Activated naive CD8-positive, alpha-beta T cell treated with anti-CD3 and anti-CD28 coated beads, Interleukin-2, amount 10 ng/mL, durations not matched to agents 7 days and 5 days (primary cell): Measurements from ENCODE around the gene STIMATE. TPM values are rescaled to one million over a fixed set of nuclear protein-coding genes. Genes with fewer than 3 reads are reported as not detected.
A peak's percentile ranks its signal among the peaks of the same experiment; 100 is the strongest.

Experiments
- ATAC-seq: fragments of 150-1000 bp; cut with Tn5 transposase; one replicate; pipeline ENCODE4 v1.10.0; 2021; ENCODE audit warnings: low read depth, moderate library complexity
- POLR2A ChIA-PET: fragments of 350-600 bp; sonication (Branson Sonifier 250); formaldehyde crosslinking; loops from one replicate; lab custom pipeline; 2021; ENCODE audit warnings: antibody characterized with exemption; lab: Charles Lee
- DNase-seq: peaks from one replicate; pipeline ENCODE4 v3.0.0; 2021
- H3K27ac Mint-ChIP-seq: one replicate; pipeline ENCODE4 v1.8.0; 2022; ENCODE audit warnings: mild to moderate bottlenecking, mixed read lengths
- H3K27me3 Mint-ChIP-seq: one replicate; pipeline ENCODE4 v1.8.0; 2022; ENCODE audit warnings: mild to moderate bottlenecking, moderate library complexity, mixed read lengths
- H3K36me3 Mint-ChIP-seq: one replicate; pipeline ENCODE4 v1.8.0; 2021; ENCODE audit warnings: mild to moderate bottlenecking, mixed read lengths
- H3K4me1 Mint-ChIP-seq: one replicate; pipeline ENCODE4 v1.8.0; 2021; ENCODE audit warnings: mixed read lengths
- H3K4me3 Mint-ChIP-seq: one replicate; pipeline ENCODE4 v1.8.0; 2022; ENCODE audit warnings: mild to moderate bottlenecking, moderate library complexity, mixed read lengths
- H3K9me3 Mint-ChIP-seq: one replicate; pipeline ENCODE4 v1.8.0; 2021; ENCODE audit warnings: mixed read lengths
- total RNA-seq, 2 experiments: library from RNA; stranded (reverse); gene quantifications; one replicate each; pipeline ENCODE4 v1.2.3, GENCODE V29; 2021

The STIMATE gene
- total RNA-seq, 2 experiments from 2014 or later: 38.5 to 39.1 TPM

- H3K9me3 Mint-ChIP-seq: no peaks in the 10 kb centered on the region
- peaks cover 9% of the 10 kb centered on the region for H3K4me1 Mint-ChIP-seq
- H3K4me3 Mint-ChIP-seq: no peak within 1 kb of the TSS
- ATAC-seq (no peak), DNase-seq (no peak)
- H3K27ac Mint-ChIP-seq: peak within 1 kb of the TSS; percentile 10
- H3K36me3 Mint-ChIP-seq: no peaks in the 10 kb centered on the region
- POLR2A ChIA-PET: no interaction called here
- no peaks in the 10 kb centered on the region for H3K27me3 Mint-ChIP-seq
These were observed 66.7 kb downstream of the STIMATE start, which contains the start of gene ITIH4 for GRCh38 chr3:52830535-52831258. Gene ITIH4 (minus strand): TSS chr3:52830672. CDS start chr3:52830642, 30 bp downstream.

- no peak overlapping the region for H3K27ac Mint-ChIP-seq
These were observed 67.4 kb downstream of the STIMATE start for GRCh38 chr3:52829906-52830463.

DNA sequence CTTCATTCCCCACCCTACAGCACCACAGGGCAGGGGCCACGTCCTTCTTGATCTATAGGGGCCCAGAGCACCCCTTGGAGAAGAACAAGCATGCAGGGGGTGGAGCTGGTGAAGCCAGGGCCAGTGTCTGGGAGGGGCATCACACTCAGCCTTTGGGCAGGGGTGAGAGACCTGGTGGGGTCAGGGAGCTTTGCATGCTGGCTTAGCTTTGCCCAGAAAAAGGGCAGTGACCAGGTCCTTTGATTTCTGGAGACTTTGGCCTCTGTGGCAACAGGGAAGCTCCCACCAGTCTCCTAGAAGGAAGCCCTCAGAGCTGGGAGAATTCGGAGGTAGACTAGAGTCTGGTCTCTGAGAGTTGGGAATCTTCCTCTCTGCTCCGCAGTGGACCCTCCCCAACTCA, 67.9 kb downstream of the STIMATE start:
- no peaks in the 10 kb centered on the region for H3K9me3 Mint-ChIP-seq
- POLR2A ChIA-PET: no interaction called here
- peaks cover 9% of the 10 kb centered on the region for H3K4me1 Mint-ChIP-seq
- no peaks in the 10 kb centered on the region for H3K27me3 Mint-ChIP-seq
- no peak for DNase-seq
- ATAC-seq: no peak
- no peak overlapping the region for H3K27ac Mint-ChIP-seq
- no peak overlapping the region for H3K4me3 Mint-ChIP-seq
- H3K36me3 Mint-ChIP-seq: no peaks in the 10 kb centered on the region

More at GRCh38 chr3:52829906-52830463, 67.4 kb downstream of the STIMATE start:
- no peaks in the 10 kb centered on the region for H3K9me3 Mint-ChIP-seq
- DNase-seq: no peak
- POLR2A ChIA-PET: no interaction called here
- peaks cover 9% of the 10 kb centered on the region for H3K4me1 Mint-ChIP-seq
- no peak overlapping the region for H3K4me3 Mint-ChIP-seq
- H3K27me3 Mint-ChIP-seq: no peaks in the 10 kb centered on the region
- H3K36me3 Mint-ChIP-seq: no peaks in the 10 kb centered on the region
- no peak for ATAC-seq

- Mint-ChIP-seq H3K9me3 (no peaks in the 10 kb centered on the region), H3K36me3 (no peaks in the 10 kb centered on the region), H3K27ac (no peak overlapping the region), H3K4me3 (no peak overlapping the region), H3K27me3 (no peaks in the 10 kb centered on the region), H3K4me1 (peaks cover 9% of the 10 kb centered on the region)
- POLR2A ChIA-PET: no interaction called here
- ATAC-seq (no peak), DNase-seq (no peak)
These were observed 69.4 kb downstream of the STIMATE start for GRCh38 chr3:52827866-52828376.

DNA sequence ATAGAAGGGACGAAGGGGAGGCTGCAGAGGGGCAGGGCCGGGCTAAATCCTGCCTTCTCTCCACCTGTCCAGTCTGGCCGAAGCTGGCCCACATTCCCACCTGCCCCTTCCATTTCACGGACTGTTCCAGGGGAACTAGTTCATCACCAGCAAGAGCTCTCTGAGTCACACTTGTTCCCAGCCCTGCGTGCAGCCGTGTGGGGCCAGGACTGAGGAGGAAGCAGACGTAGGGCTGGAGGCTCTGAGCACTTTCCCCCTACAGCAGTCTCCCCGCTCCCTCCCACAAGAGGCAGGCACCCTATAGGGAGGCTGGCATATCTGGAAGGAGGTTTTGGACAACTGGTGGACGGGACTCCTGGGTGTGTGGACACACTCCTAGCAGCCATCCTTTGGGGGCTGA, 69.9 kb downstream of the STIMATE start:
- Mint-ChIP-seq H3K36me3 (no peaks in the 10 kb centered on the region), H3K9me3 (no peaks in the 10 kb centered on the region), H3K4me3 (no peak overlapping the region), H3K27me3 (no peaks in the 10 kb centered on the region), H3K4me1 (peaks cover 9% of the 10 kb centered on the region), H3K27ac (no peak overlapping the region)
- ATAC-seq (no peak), DNase-seq (no peak)
- POLR2A ChIA-PET: no interaction called here

DNA sequence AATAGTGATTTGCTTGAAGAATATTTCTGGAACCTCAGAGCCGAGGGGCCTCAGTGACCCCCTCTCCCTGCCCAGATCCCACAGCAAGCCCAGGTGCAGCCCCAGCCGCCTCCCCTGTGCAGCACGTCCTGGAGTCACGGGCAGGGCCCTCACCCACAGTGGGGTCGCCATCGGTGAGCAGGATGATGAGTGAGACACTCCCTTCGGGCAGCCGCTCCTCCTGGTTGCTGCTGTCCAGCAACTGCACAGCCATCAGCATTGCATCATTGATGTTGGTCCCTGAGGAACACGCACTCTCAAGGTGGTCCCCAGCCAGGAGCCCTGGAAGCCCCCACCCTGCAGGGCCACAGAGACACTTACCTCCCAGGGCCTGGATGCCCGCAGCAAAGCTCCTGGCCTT, 73.3 kb downstream of the STIMATE start:
- H3K36me3 Mint-ChIP-seq: no peaks in the 10 kb centered on the region
- H3K4me1 Mint-ChIP-seq: no peaks in the 10 kb centered on the region
- H3K9me3 Mint-ChIP-seq: no peaks in the 10 kb centered on the region
- POLR2A ChIA-PET: no interaction called here
- DNase-seq: no peak
- no peak overlapping the region for H3K4me3 Mint-ChIP-seq
- H3K27ac Mint-ChIP-seq: no peak overlapping the region
- ATAC-seq: no peak
- H3K27me3 Mint-ChIP-seq: no peaks in the 10 kb centered on the region

DNA sequence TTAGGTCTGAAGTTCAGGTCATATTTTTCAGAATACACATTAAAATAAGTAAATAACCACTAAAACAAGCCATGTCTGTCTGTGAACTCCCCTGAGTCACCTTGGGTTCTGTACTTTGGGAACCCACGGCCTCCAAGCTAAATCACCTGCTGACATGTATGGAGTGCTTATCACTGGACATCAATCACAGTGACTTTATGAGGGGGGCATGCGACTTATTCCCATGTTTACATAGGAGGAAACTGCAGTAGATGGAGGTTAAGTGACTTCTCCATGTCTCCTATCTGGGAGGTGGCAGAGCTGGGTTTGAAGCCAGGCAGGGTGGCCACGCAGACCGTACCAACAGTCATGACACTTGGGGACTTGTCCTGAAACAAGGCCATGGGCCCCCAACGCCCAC, 75.0 kb downstream of the STIMATE start:
- Mint-ChIP-seq H3K27me3 (no peaks in the 10 kb centered on the region), H3K4me1 (peaks cover 2% of the 10 kb centered on the region), H3K36me3 (no peaks in the 10 kb centered on the region), H3K9me3 (no peaks in the 10 kb centered on the region), H3K27ac (no peak overlapping the region), H3K4me3 (no peak overlapping the region)
- ATAC-seq (no peak), DNase-seq (no peak)
- POLR2A ChIA-PET: interaction anchor here (0.6 kb wide), 1 partner anchor 206 kb away, joined by 8 read pairs; no protein-coding TSS in a partner anchor

GRCh38 chr3:52820736-52821135, 76.6 kb downstream of the STIMATE start:
- H3K36me3 Mint-ChIP-seq: no peaks in the 10 kb centered on the region
- H3K4me1 Mint-ChIP-seq: peaks cover 2% of the 10 kb centered on the region
- H3K27ac Mint-ChIP-seq: no peak overlapping the region
- no peaks in the 10 kb centered on the region for H3K9me3 Mint-ChIP-seq
- H3K27me3 Mint-ChIP-seq: no peaks in the 10 kb centered on the region
- no peak overlapping the region for H3K4me3 Mint-ChIP-seq
- DNase-seq: no peak
- ATAC-seq: peak; percentile 58
- POLR2A ChIA-PET: no interaction called here

DNA sequence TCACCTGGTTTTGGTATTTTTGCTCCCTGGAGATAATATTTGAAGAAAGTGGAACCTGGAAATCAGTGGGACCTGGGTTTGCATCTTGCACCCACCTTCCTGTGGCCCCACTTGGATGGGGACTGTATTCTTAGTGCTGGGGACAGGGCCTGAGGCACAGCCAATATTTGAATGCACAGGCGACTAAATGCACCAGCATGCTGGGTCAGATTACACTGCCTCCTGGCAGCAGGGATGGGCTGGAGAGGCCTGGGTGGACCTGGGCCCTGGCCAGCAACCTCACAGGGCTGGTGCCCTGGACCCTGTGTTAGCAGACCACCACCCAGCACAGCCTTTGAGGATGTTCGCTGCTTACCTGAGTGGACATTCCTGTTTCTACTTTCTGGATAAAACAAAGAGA, 77.4 kb downstream of the STIMATE start:
- DNase-seq (no peak), ATAC-seq (no peak)
- Mint-ChIP-seq H3K27ac (no peak overlapping the region), H3K27me3 (no peaks in the 10 kb centered on the region), H3K4me1 (peaks cover 2% of the 10 kb centered on the region), H3K9me3 (no peaks in the 10 kb centered on the region), H3K4me3 (no peak overlapping the region), H3K36me3 (no peaks in the 10 kb centered on the region)
- POLR2A ChIA-PET: interaction anchor here (1.6 kb wide), 1 partner anchor 17 kb away, joined by 3 read pairs; no protein-coding TSS in a partner anchor

GRCh38 chr3:52817860-52818259, 79.5 kb downstream of the STIMATE start:
- Mint-ChIP-seq H3K9me3 (no peaks in the 10 kb centered on the region), H3K4me3 (no peak overlapping the region), H3K27me3 (no peaks in the 10 kb centered on the region), H3K36me3 (no peaks in the 10 kb centered on the region), H3K4me1 (peaks cover 2% of the 10 kb centered on the region), H3K27ac (no peak overlapping the region)
- DNase-seq (no peak), ATAC-seq (no peak)
- POLR2A ChIA-PET: no interaction called here

- no peak overlapping the region for H3K4me3 Mint-ChIP-seq
- POLR2A ChIA-PET: no interaction called here
- no peaks in the 10 kb centered on the region for H3K9me3 Mint-ChIP-seq
- no peak for DNase-seq
- H3K27ac Mint-ChIP-seq: no peak overlapping the region
- H3K4me1 Mint-ChIP-seq: peaks cover 2% of the 10 kb centered on the region
- no peak for ATAC-seq
- H3K27me3 Mint-ChIP-seq: no peaks in the 10 kb centered on the region
- no peaks in the 10 kb centered on the region for H3K36me3 Mint-ChIP-seq
These were observed 80.1 kb downstream of the STIMATE start for GRCh38 chr3:52817221-52817620.

DNA sequence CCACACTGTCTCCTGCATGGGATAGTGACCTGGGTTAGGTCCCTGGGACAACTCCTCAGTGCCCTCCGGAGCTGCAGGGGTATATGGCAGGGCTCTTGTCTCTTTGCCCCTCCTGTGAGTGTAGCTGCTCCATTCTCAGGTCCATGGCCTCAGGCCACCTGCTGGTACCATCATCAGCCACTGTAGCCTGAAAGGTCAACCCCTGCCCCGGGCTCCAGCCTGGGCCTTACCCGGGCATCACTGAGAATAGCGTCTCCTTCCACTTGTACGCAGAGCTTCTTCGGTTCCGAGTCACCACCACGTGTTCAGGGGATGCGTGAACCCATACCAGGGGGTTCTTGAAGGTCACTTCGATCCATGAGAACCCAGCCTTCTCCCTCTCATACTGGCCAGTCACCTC, 80.7 kb downstream of the STIMATE start:
- no peaks in the 10 kb centered on the region for H3K9me3 Mint-ChIP-seq
- no peak overlapping the region for H3K4me3 Mint-ChIP-seq
- DNase-seq: no peak
- no peaks in the 10 kb centered on the region for H3K36me3 Mint-ChIP-seq
- POLR2A ChIA-PET: no interaction called here
- H3K4me1 Mint-ChIP-seq: peaks cover 2% of the 10 kb centered on the region
- H3K27ac Mint-ChIP-seq: no peak overlapping the region
- H3K27me3 Mint-ChIP-seq: no peaks in the 10 kb centered on the region
- ATAC-seq: no peak

- Mint-ChIP-seq H3K4me1 (peaks cover 2% of the 10 kb centered on the region), H3K36me3 (no peaks in the 10 kb centered on the region), H3K27me3 (no peaks in the 10 kb centered on the region), H3K27ac (no peak overlapping the region), H3K4me3 (no peak overlapping the region), H3K9me3 (no peaks in the 10 kb centered on the region)
- DNase-seq: no peak
- POLR2A ChIA-PET: no interaction called here
- no peak for ATAC-seq
These were observed 81.1 kb downstream of the STIMATE start for GRCh38 chr3:52816199-52816598.

DNA sequence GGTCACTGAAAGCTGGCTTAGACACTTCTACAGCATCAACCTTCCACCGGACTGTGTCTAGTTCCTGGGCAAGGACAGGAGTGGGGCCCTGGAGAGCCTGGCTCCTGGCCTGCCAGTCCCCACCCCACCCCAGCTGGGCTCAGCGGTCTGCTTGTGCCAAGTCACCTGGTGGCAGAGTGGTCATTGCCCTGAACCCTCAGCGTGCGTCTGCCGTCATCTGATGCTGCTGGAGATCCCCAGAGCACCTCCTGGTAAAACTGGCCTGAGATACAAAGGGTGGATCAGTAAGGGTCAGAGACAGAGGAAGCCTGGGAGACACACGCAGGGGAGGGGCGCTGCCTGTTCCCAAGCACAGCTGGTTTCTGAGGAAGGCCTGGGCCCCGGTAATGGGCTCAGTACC, 83.5 kb downstream of the STIMATE start:
- Mint-ChIP-seq H3K27ac (no peak overlapping the region), H3K36me3 (no peaks in the 10 kb centered on the region), H3K27me3 (peaks cover 4% of the 10 kb centered on the region), H3K9me3 (no peaks in the 10 kb centered on the region), H3K4me1 (peaks cover 12% of the 10 kb centered on the region), H3K4me3 (no peak overlapping the region)
- no peak for DNase-seq
- POLR2A ChIA-PET: no interaction called here
- no peak for ATAC-seq
